Lung (tissue), 12 donors: ENCODE data around the gene HACD3. TPM values are rescaled to one million over a fixed set of nuclear protein-coding genes. Genes with fewer than 3 reads are reported as not detected.
"Not testable (repeated sequence)": the region's sequence is repeated elsewhere in the genome, so short reads cannot be mapped to it uniquely, and the experiment has no call there.

ENCODE experiments used
- ATAC-seq: fragments of 200-7000 bp; cut with Tn5 transposase; one replicate; pipeline ENCODE4 v1.9.1; 2020; ENCODE audit warnings: moderate number of reproducible peaks; ENCODE audit not compliant: insufficient read depth, low FRiP score
- DNase-seq, 3 donors: peaks; one replicate each; pipeline ENCODE4 v3.0.0-alpha.2; 2013 to 2017
- H3K27ac ChIP-seq, 2 donors: one replicate each; pipeline ENCODE4 v1.5.1; 2013; ENCODE audit warnings: mild to moderate bottlenecking in 2 of 2, moderate library complexity in 2 of 2, control low read depth in 1 of 2, inconsistent platforms in 1 of 2, low read depth in 1 of 2, low read length in 1 of 2
- H3K27me3 ChIP-seq, 3 donors: one replicate each; pipeline ENCODE4 v1.5.1; 2013; ENCODE audit warnings: low read length in 2 of 3; ENCODE audit not compliant: control insufficient read depth in 3 of 3, insufficient read depth in 3 of 3
- H3K36me3 ChIP-seq, 4 donors: one replicate each; pipeline ENCODE4 v1.5.1; 2013; ENCODE audit warnings: low read length in 4 of 4, mild to moderate bottlenecking in 1 of 4, moderate library complexity in 1 of 4; ENCODE audit not compliant: control insufficient read depth in 4 of 4, insufficient read depth in 4 of 4
- H3K4me1 ChIP-seq, 5 donors: one replicate each; pipeline ENCODE4 v1.5.1; 2013; ENCODE audit warnings: low read length in 5 of 5, mild to moderate bottlenecking in 2 of 5, moderate library complexity in 1 of 5; ENCODE audit not compliant: control insufficient read depth in 5 of 5, insufficient read depth in 5 of 5
- H3K4me3 ChIP-seq: one replicate; pipeline ENCODE4 v1.5.1; 2013; ENCODE audit warnings: mild to moderate bottlenecking, control low read depth, moderate library complexity
- H3K9ac ChIP-seq, 2 donors: one replicate each; pipeline ENCODE4 v1.5.1; 2013; ENCODE audit warnings: low read length in 2 of 2, control low read depth in 1 of 2; ENCODE audit not compliant: insufficient read depth in 1 of 2
- H3K9me3 ChIP-seq, 4 donors: one replicate each; pipeline ENCODE4 v1.5.1; 2013; ENCODE audit warnings: low read length in 3 of 4, mild to moderate bottlenecking in 1 of 4, moderate library complexity in 1 of 4; ENCODE audit not compliant: control insufficient read depth in 4 of 4, insufficient read depth in 3 of 4
- CTCF ChIP-seq: IDR thresholded peaks from 2 replicates; pipeline ENCODE4 v1.5.1; 2012; ENCODE audit warnings: mild to moderate bottlenecking; ENCODE audit errors: control extremely low read depth, extremely low read depth
- WGBS, 2 donors: extraction: QIAGEN DNeasy Blood & Tissue Kit; methylation state at CpG; one replicate each; pipeline ENCODE4 v1.1.7; 2013; 5-methylcytosine and 5-hydroxymethylcytosine counted together
- polyA plus RNA-seq, 2 donors: library from polyadenylated mRNA; stranded (reverse); fragments of 200-250 nt; gene quantifications; one replicate each; pipeline ENCODE4 v1.2.1, GENCODE V29; 2013
- total RNA-seq, 2 donors: library from RNA; depleted of rRNA in 1 of 2; stranded (reverse); fragments of >200 nt in 1 of 2; gene quantifications; one replicate each; pipeline ENCODE4 v1.2.1, GENCODE V29; 2014 to 2021
- donor health status: control.
- donor health status: control.
- donor health status: Bipolar disorder and iron deficiency.
- donor health status: healthy.
- donor health status: DM: yes; HTN: yes; CAD: no.

The HACD3 gene
- total and polyA plus RNA-seq, 4 donors: 14.0 to 77.9 (median 31.0) TPM

GRCh38 chr15:65612949-65613744 is 82.9 kb downstream of the HACD3 start:
- TF ChIP-seq CTCF: no peak
- no peak for ATAC-seq
- Histone ChIP-seq H3K27ac (no peak overlapping the region), H3K36me3 (no peaks in the 10 kb centered on the region), H3K9me3 (no peaks in the 10 kb centered on the region), H3K27me3 (no peaks in the 10 kb centered on the region), H3K4me1 (peaks cover 0 to 20% (median 13%) of the 10 kb centered on the region in 5 donors), H3K4me3 (no peak overlapping the region), H3K9ac (peak overlapping the region in 1 of 2 donors; percentile 26)
- 67 to 75% methylated on average over 6 of the region's 6 CpGs for WGBS, 2 donors
- DNase-seq: no peak

GRCh38 chr15:65615887-65616286 is 85.6 kb downstream of the HACD3 start:
- WGBS, 2 donors: 100% methylated on average over 1 of the region's 1 CpG
- DNase-seq, ATAC-seq: not testable (repeated sequence)

GRCh38 chr15:65618560-65619109 is 88.4 kb downstream of the HACD3 start:
- H3K27me3 ChIP-seq: no peaks in the 10 kb centered on the region
- no peak overlapping the region for H3K4me3 ChIP-seq
- H3K9me3 ChIP-seq: no peaks in the 10 kb centered on the region
- no peak for TF ChIP-seq CTCF
- 71 to 79% methylated on average over 5 of the region's 5 CpGs for WGBS, 2 donors
- no peaks in the 10 kb centered on the region for H3K36me3 ChIP-seq
- H3K27ac ChIP-seq: no peak overlapping the region
- no peak for ATAC-seq
- peaks cover 0 to 22% (median 7%) of the 10 kb centered on the region in 5 donors for H3K4me1 ChIP-seq
- H3K9ac ChIP-seq: peak overlapping the region in 1 of 2 donors; percentile 67
- DNase-seq: no peak

More at GRCh38 chr15:65615887-65616286, 85.6 kb downstream of the HACD3 start:
- not testable (repeated sequence) for H3K4me3 ChIP-seq, H3K9ac ChIP-seq, H3K27me3 ChIP-seq, H3K9me3 ChIP-seq, H3K27ac ChIP-seq, H3K36me3 ChIP-seq
- peaks cover 0 to 33% (median 16%) of the 10 kb centered on the region in 5 donors for H3K4me1 ChIP-seq

GRCh38 chr15:65619626-65620290 is 89.5 kb downstream of the HACD3 start:
- Histone ChIP-seq H3K27ac (no peak overlapping the region), H3K27me3 (no peaks in the 10 kb centered on the region), H3K9ac (peak overlapping the region in 1 of 2 donors; percentile 80), H3K36me3 (peaks cover 0 to 7% (median 0%) of the 10 kb centered on the region in 4 donors), H3K4me3 (no peak overlapping the region), H3K4me1 (peaks cover 0 to 22% (median 7%) of the 10 kb centered on the region in 5 donors), H3K9me3 (no peaks in the 10 kb centered on the region)
- WGBS, 2 donors: 45 to 63% methylated on average over 5 of the region's 5 CpGs
- no peak for TF ChIP-seq CTCF
- ATAC-seq (no peak), DNase-seq (peak; percentile 47 to 82 (median 80))
